ENCODE measurements around the gene KIAA1671.

DNA sequence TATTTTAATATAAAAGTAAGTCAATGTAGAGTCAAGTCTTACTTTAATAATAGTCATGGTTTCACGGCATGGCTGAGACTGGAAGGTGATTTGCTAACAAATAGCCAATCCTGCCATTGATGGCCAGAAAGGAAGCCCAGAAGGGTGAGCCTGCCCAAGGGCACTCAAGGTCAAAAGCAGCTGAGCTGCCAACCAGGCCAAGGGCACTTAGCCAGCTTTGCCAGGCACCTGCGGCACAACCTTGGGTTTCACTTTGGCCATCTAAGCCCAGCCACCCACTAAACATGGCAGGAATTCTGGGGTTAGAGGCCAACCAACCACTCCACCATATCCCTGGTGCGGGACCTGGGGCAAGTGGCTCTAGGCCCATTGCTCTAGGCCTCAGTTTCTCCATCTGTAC is 10.2 kb upstream of the KIAA1671 start:
- TF ChIP-seq POLR2A (IDR thresholded peaks at IDR 0.05): no peak
- TF ChIP-seq, protein P1, sequence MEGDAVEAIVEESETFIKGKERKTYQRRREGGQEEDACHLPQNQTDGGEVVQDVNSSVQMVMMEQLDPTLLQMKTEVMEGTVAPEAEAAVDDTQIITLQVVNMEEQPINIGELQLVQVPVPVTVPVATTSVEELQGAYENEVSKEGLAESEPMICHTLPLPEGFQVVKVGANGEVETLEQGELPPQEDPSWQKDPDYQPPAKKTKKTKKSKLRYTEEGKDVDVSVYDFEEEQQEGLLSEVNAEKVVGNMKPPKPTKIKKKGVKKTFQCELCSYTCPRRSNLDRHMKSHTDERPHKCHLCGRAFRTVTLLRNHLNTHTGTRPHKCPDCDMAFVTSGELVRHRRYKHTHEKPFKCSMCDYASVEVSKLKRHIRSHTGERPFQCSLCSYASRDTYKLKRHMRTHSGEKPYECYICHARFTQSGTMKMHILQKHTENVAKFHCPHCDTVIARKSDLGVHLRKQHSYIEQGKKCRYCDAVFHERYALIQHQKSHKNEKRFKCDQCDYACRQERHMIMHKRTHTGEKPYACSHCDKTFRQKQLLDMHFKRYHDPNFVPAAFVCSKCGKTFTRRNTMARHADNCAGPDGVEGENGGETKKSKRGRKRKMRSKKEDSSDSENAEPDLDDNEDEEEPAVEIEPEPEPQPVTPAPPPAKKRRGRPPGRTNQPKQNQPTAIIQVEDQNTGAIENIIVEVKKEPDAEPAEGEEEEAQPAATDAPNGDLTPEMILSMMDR (IDR thresholded peaks at IDR 0.05 in 4 of 5, conservative IDR thresholded peaks at IDR 0.05 in 1 of 5): no peak
